GM19467 (cell line): ENCODE results near the gene TMEM38B.
"Not testable (repeated sequence)": the region's sequence is repeated elsewhere in the genome, so short reads cannot be mapped to it uniquely, and the experiment has no call there.

ENCODE experiments used
- ATAC-seq: cut with Tn5 transposase; IDR thresholded peaks from one replicate; pipeline ENCODE4 v1.9.1; 2021; ENCODE audit warnings: mild to moderate bottlenecking, moderate library complexity; ENCODE audit not compliant: unreplicated experiment

TMEM38B gene

GRCh38 chr9:105714020-105714331, 19.6 kb downstream of the TMEM38B start:
- no peak for ATAC-seq

- no peak for ATAC-seq
Observed at GRCh38 chr9:105716146-105716545, 21.8 kb downstream of the TMEM38B start.

GRCh38 chr9:105722099-105722498, 27.8 kb downstream of the TMEM38B start:
- ATAC-seq = no peak

- ATAC-seq = no peak
Observed at GRCh38 chr9:105725370-105725769, 31.0 kb downstream of the TMEM38B start.

- not testable (repeated sequence) for ATAC-seq
Observed at GRCh38 chr9:105728230-105728629, 33.9 kb downstream of the TMEM38B start.

- not testable (repeated sequence) for ATAC-seq
Observed at GRCh38 chr9:105731420-105731819, 37.1 kb downstream of the TMEM38B start.

- ATAC-seq = no peak
Observed at GRCh38 chr9:105735366-105735765, 41.0 kb downstream of the TMEM38B start.

GRCh38 chr9:105737205-105737604, 42.9 kb downstream of the TMEM38B start:
- ATAC-seq = no peak

- ATAC-seq = no peak
Observed at GRCh38 chr9:105742088-105742487, 47.7 kb downstream of the TMEM38B start.

GRCh38 chr9:105747325-105747724, 53.0 kb downstream of the TMEM38B start:
- not testable (repeated sequence) for ATAC-seq

- ATAC-seq = no peak
Observed at GRCh38 chr9:105751761-105752160, 57.4 kb downstream of the TMEM38B start.

GRCh38 chr9:105757496-105758251, 63.3 kb downstream of the TMEM38B start:
- no peak for ATAC-seq

GRCh38 chr9:105760053-105760452, 65.7 kb downstream of the TMEM38B start:
- ATAC-seq = no peak

- ATAC-seq = not testable (repeated sequence)
Observed at GRCh38 chr9:105782561-105783494, 88.5 kb downstream of the TMEM38B start.

- not testable (repeated sequence) for ATAC-seq
Observed at GRCh38 chr9:105783495-105783872, 89.1 kb downstream of the TMEM38B start.

- ATAC-seq = not testable (repeated sequence)
Observed at GRCh38 chr9:105786796-105787195, 92.5 kb downstream of the TMEM38B start.

- no peak for ATAC-seq
Observed at GRCh38 chr9:105816202-105816744, 121.9 kb downstream of the TMEM38B start.

GRCh38 chr9:105816981-105817380, 122.6 kb downstream of the TMEM38B start:
- ATAC-seq = no peak

GRCh38 chr9:105818903-105819302, 124.6 kb downstream of the TMEM38B start:
- ATAC-seq = no peak

GRCh38 chr9:105822814-105823213, 128.5 kb downstream of the TMEM38B start:
- no peak for ATAC-seq
